HepG2 (cell line): ENCODE results near the gene CLPSL2. TPM values are rescaled to one million over a fixed set of nuclear protein-coding genes. Genes with fewer than 3 reads are reported as not detected.

Experiments
- KMT2B ChIP-seq: IDR thresholded peaks from 2 replicates; pipeline ENCODE4 v1.6.1; 2016; ENCODE audit warnings: missing genetic modification reagents, missing compliant biosample characterization
- NFKB2 ChIP-seq: sonication (generic); formaldehyde crosslinking; IDR thresholded peaks from 2 replicates; pipeline ENCODE4 v1.4.0; 2020; ENCODE audit warnings: missing genetic modification reagents, borderline replicate concordance
- RFX5 ChIP-seq: IDR thresholded peaks from 2 replicates; pipeline ENCODE4 v1.6.1; 2011; ENCODE audit warnings: low read depth, low read length, improper control_type of control experiment
- SIN3B ChIP-seq: fragments of 150-350 bp; IDR thresholded peaks from 2 replicates; pipeline ENCODE4 v1.6.1; 2014; ENCODE audit warnings: low read length
- SKI ChIP-seq: fragments of 450-650 bp; IDR thresholded peaks from one replicate; pipeline ENCODE4 v1.6.1; 2018; ENCODE audit warnings: mild to moderate bottlenecking; ENCODE audit not compliant: partially characterized antibody
- SMAD1 ChIP-seq: sonication (generic); formaldehyde crosslinking; IDR thresholded peaks from 2 replicates; pipeline ENCODE4 v1.4.0; 2020; ENCODE audit warnings: missing genetic modification reagents, low read depth, mild to moderate bottlenecking, borderline replicate concordance
- TAF1 ChIP-seq: sonication (generic); formaldehyde crosslinking; IDR thresholded peaks from 2 replicates; pipeline ENCODE4 v1.4.0; 2020; ENCODE audit warnings: missing genetic modification reagents
- ZBTB7A ChIP-seq: sonication (generic); formaldehyde crosslinking; IDR thresholded peaks from 2 replicates; pipeline ENCODE4 v1.8.0; 2022; ENCODE audit warnings: mild to moderate bottlenecking, missing genetic modification reagents
- ZMYM4 ChIP-seq: sonication (generic); formaldehyde crosslinking; IDR thresholded peaks from 2 replicates; pipeline ENCODE4 v1.8.1; 2023; ENCODE audit warnings: mild to moderate bottlenecking, missing genetic modification reagents
- ZNF260 ChIP-seq: sonication (generic); formaldehyde crosslinking; IDR thresholded peaks from 2 replicates; pipeline ENCODE4 v1.4.0; 2020; ENCODE audit warnings: missing genetic modification reagents, low read depth, mild to moderate bottlenecking, borderline replicate concordance
- ZNF317 ChIP-seq: sonication (generic); formaldehyde crosslinking; IDR thresholded peaks from 2 replicates; pipeline ENCODE4 v1.5.0; 2020; ENCODE audit warnings: mild to moderate bottlenecking, missing genetic modification reagents
- ZNF660 ChIP-seq: sonication (generic); formaldehyde crosslinking; IDR thresholded peaks from 2 replicates; pipeline ENCODE4 v1.5.1; 2020; ENCODE audit warnings: mild to moderate bottlenecking, low read depth, missing genetic modification reagents, borderline replicate concordance
- ZNF788 ChIP-seq: sonication (generic); formaldehyde crosslinking; IDR thresholded peaks from 2 replicates; pipeline ENCODE4 v1.5.0; 2020; ENCODE audit warnings: mild to moderate bottlenecking, missing genetic modification reagents, borderline replicate concordance
- polyA plus RNA-seq, 8 experiments: library from polyadenylated mRNA; depleted of rRNA in 3 of 8; stranded (reverse) in 7 of 8; unstranded in 1 of 8; fragments of >200 nt; fragmentation: Illumina TruSeq in 4 of 8; extraction: Trizol in 4 of 8; gene quantifications; 2 replicates each; pipeline versions ENCODE4 v1.2.1 to v1.2.3, GENCODE V29; 2011 to 2016; ENCODE audit warnings: low read depth in 4 of 8, missing spikeins in 1 of 8, mixed read lengths in 1 of 8; ENCODE audit not compliant: insufficient read depth in 1 of 8
- total RNA-seq, 5 experiments: library from RNA; depleted of rRNA; stranded (reverse); fragments of >200 nt; fragmentation: Illumina TruSeq; extraction: Trizol; gene quantifications; 2 replicates each; pipeline ENCODE4 v1.2.3, GENCODE V29; 2016; ENCODE audit warnings: low read depth in 1 of 5
- TF ChIP-seq, protein P1 (sequence below): sonication (generic); formaldehyde crosslinking; IDR thresholded peaks from 2 replicates; pipeline ENCODE4 v1.5.0; 2020; ENCODE audit warnings: missing genetic modification reagents
- TF ChIP-seq, protein P2 (sequence below): sonication (generic); formaldehyde crosslinking; IDR thresholded peaks from 2 replicates; pipeline ENCODE4 v1.5.0; 2020; ENCODE audit warnings: missing genetic modification reagents
- TF ChIP-seq, protein P3 (sequence below): IDR thresholded peaks from 2 replicates; pipeline ENCODE4 v1.6.1; 2016; ENCODE audit warnings: missing compliant biosample characterization, missing genetic modification reagents, borderline replicate concordance
- TF ChIP-seq, protein P4 (sequence below): sonication (generic); formaldehyde crosslinking; IDR thresholded peaks from 2 replicates; pipeline ENCODE4 v1.8.0; 2022; ENCODE audit warnings: missing genetic modification reagents, mild to moderate bottlenecking, inconsistent platforms, borderline replicate concordance
- TF ChIP-seq, protein P5 (sequence below): sonication (generic); IDR thresholded peaks from 2 replicates; pipeline ENCODE4 v1.6.1; 2016; ENCODE audit warnings: low read depth, borderline replicate concordance
- TF ChIP-seq, protein P6 (sequence below): sonication (generic); formaldehyde crosslinking; IDR thresholded peaks from 2 replicates; pipeline ENCODE4 v1.4.0; 2020; ENCODE audit warnings: missing genetic modification reagents

CLPSL2 gene
- total and polyA plus RNA-seq, 2 of the 13 experiments (the other 11 are each of a cell fraction or from before 2014, with no cell fraction given) = not detected

DNA sequence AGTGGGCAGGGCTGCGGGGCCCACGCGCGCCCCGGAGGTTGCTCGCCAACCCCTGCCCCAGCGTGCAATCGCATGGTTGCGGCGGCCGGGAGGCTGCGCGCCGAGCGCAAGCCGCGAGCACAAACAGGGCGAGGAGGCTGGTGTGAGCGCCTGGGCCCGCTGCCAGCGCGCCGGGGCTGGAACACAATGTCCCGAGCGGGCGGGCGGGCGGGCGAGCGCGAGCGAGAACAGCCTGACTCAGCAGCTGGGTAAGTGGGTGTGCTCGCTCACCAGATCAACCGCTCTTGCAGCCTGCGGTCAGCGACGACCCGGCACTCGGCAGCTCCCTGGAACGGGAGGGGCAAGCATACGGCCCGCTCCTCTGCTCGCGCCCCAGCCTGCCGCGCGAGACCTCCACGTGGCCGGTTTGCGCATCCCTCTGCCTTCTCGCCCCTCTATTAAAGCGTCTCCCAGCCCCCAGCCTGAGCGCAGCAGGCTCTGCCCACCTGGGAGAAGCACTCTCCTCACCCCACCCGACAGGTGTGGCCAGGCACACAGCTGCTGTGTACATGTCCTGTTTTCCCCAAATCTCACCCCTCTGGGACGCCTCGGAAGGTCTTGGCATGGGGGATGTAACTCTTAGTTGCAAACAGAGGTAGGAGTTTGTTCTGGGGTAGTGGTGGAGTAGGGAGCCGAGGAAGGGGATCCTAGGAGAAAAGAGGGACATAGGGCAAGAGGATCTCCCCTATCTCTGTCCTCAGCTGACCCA lies 48.3 kb upstream of the CLPSL2 start (continued):
- TF ChIP-seq ZNF317 (CRISPR knock-in tag) = no peak
- no peak for TF ChIP-seq RFX5
- TF ChIP-seq, protein P1, sequence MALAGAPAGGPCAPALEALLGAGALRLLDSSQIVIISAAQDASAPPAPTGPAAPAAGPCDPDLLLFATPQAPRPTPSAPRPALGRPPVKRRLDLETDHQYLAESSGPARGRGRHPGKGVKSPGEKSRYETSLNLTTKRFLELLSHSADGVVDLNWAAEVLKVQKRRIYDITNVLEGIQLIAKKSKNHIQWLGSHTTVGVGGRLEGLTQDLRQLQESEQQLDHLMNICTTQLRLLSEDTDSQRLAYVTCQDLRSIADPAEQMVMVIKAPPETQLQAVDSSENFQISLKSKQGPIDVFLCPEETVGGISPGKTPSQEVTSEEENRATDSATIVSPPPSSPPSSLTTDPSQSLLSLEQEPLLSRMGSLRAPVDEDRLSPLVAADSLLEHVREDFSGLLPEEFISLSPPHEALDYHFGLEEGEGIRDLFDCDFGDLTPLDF = peak; percentile 32; the same call in 1 of the 2 replicates
- no peak for TF ChIP-seq SIN3B
- TF ChIP-seq ZBTB7A (CRISPR knock-in tag) = no peak
- no peak for TF ChIP-seq ZNF260 (CRISPR knock-in tag)
- no peak for TF ChIP-seq SMAD1 (CRISPR knock-in tag)
- TF ChIP-seq TAF1 (CRISPR knock-in tag) = no peak; the same call in none of the 2 replicates
- TF ChIP-seq, protein P2, sequence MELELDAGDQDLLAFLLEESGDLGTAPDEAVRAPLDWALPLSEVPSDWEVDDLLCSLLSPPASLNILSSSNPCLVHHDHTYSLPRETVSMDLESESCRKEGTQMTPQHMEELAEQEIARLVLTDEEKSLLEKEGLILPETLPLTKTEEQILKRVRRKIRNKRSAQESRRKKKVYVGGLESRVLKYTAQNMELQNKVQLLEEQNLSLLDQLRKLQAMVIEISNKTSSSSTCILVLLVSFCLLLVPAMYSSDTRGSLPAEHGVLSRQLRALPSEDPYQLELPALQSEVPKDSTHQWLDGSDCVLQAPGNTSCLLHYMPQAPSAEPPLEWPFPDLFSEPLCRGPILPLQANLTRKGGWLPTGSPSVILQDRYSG = peak; percentile 92
- TF ChIP-seq ZNF788 = no peak; the same call in 1 of the 2 replicates
- peak; percentile 50 for TF ChIP-seq NFKB2 (CRISPR knock-in tag)
- TF ChIP-seq, protein P3, sequence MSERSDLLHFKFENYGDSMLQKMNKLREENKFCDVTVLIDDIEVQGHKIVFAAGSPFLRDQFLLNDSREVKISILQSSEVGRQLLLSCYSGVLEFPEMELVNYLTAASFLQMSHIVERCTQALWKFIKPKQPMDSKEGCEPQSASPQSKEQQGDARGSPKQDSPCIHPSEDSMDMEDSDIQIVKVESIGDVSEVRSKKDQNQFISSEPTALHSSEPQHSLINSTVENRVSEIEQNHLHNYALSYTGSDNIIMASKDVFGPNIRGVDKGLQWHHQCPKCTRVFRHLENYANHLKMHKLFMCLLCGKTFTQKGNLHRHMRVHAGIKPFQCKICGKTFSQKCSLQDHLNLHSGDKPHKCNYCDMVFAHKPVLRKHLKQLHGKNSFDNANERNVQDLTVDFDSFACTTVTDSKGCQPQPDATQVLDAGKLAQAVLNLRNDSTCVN (CRISPR knock-in tag) = no peak
- TF ChIP-seq, protein P4, sequence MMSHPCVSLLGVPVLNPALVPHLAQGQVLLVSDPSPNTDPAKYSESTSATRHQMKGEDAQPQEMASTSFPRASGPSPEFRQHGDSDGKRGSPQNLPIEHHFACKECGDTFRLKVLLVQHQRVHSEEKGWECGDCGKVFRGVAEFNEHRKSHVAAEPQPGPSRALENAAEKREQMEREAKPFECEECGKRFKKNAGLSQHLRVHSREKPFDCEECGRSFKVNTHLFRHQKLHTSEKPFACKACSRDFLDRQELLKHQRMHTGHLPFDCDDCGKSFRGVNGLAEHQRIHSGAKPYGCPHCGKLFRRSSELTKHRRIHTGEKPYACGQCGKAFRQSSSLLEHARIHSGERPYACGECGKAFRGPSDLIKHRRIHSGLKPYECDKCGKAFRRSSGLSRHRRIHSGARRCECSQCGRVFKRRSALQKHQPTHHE (CRISPR knock-in tag) = no peak
- TF ChIP-seq, protein P5, sequence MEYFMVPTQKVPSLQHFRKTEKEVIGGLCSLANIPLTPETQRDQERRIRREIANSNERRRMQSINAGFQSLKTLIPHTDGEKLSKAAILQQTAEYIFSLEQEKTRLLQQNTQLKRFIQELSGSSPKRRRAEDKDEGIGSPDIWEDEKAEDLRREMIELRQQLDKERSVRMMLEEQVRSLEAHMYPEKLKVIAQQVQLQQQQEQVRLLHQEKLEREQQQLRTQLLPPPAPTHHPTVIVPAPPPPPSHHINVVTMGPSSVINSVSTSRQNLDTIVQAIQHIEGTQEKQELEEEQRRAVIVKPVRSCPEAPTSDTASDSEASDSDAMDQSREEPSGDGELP = peak; percentile 39; the same call in 1 of the 2 replicates
- no peak for TF ChIP-seq SKI
- TF ChIP-seq, protein P6, sequence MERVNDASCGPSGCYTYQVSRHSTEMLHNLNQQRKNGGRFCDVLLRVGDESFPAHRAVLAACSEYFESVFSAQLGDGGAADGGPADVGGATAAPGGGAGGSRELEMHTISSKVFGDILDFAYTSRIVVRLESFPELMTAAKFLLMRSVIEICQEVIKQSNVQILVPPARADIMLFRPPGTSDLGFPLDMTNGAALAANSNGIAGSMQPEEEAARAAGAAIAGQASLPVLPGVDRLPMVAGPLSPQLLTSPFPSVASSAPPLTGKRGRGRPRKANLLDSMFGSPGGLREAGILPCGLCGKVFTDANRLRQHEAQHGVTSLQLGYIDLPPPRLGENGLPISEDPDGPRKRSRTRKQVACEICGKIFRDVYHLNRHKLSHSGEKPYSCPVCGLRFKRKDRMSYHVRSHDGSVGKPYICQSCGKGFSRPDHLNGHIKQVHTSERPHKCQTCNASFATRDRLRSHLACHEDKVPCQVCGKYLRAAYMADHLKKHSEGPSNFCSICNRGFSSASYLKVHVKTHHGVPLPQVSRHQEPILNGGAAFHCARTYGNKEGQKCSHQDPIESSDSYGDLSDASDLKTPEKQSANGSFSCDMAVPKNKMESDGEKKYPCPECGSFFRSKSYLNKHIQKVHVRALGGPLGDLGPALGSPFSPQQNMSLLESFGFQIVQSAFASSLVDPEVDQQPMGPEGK (CRISPR knock-in tag) = peak; percentile 35; the same call in 1 of the 2 replicates
- no peak for TF ChIP-seq ZNF660
- peak; percentile 15; the same call in 1 of the 2 replicates for TF ChIP-seq ZMYM4 (CRISPR knock-in tag)
- TF ChIP-seq KMT2B (CRISPR knock-in tag) = 0 out of 2 replicates have a peak, but pooled peaks have one; percentile 31
